K562 (cell line): Measurements from ENCODE around the gene MBNL1. TPM values are rescaled to one million over a fixed set of nuclear protein-coding genes. Genes with fewer than 3 reads are reported as not detected.

Experiments used
- CTBP1 ChIP-seq: fragments of 450-650 bp; IDR thresholded peaks from 2 replicates; pipeline ENCODE4 v1.6.1; 2016; ENCODE audit warnings: borderline replicate concordance
- DACH1 ChIP-seq: fragments of 450-650 bp; IDR thresholded peaks from 2 replicates; pipeline ENCODE4 v1.6.1; 2018; ENCODE audit not compliant: partially characterized antibody
- ERF ChIP-seq: fragments of 450-650 bp; formaldehyde crosslinking; IDR thresholded peaks from 2 replicates; pipeline ENCODE4 v1.4.0; 2020; ENCODE audit warnings: mild to moderate bottlenecking, mixed read lengths
- HIVEP1 ChIP-seq: fragments of 250-450 bp; sonication (Bioruptor Pico); IDR thresholded peaks from 2 replicates; pipeline ENCODE4 v1.4.0; 2020; ENCODE audit warnings: mild to moderate bottlenecking
- IFI16 ChIP-seq: fragments of 250-450 bp; sonication (Bioruptor Pico); IDR thresholded peaks from 2 replicates; pipeline ENCODE4 v2.1.2; 2022; ENCODE audit warnings: mild to moderate bottlenecking, inconsistent platforms
- MAZ ChIP-seq, 2 experiments: fragments of 450-650 bp in 1 of 2; sonication (generic) in 1 of 2; formaldehyde crosslinking; IDR thresholded peaks in 1 of 2; conservative IDR thresholded peaks in 1 of 2; 2 replicates each; pipeline versions ENCODE4 v1.4.0 to v1.5.0; 2020; ENCODE audit warnings: mild to moderate bottlenecking in 1 of 2, missing genetic modification reagents in 1 of 2
- SP2 ChIP-seq: IDR thresholded peaks from 2 replicates; pipeline ENCODE4 v1.6.1; 2011; ENCODE audit warnings: mild to moderate bottlenecking, low read depth, low read length, moderate library complexity; ENCODE audit not compliant: poor library complexity, severe bottlenecking; ENCODE audit errors: extremely low read depth
- polyA plus RNA-seq, 8 experiments: library from polyadenylated mRNA; depleted of rRNA in 4 of 8; stranded (reverse) in 5 of 8; unstranded in 3 of 8; fragments of >200 nt; fragmentation: Nextera tagmentation in 2 of 8; fragmentation: Illumina TruSeq in 1 of 8; extraction: Ambion mirVana in 2 of 8; extraction: Trizol in 1 of 8; gene quantifications; 2 replicates each; pipeline versions ENCODE4 v1.2.1 to v1.2.3, GENCODE V29; 2011 to 2014; ENCODE audit warnings: inconsistent platforms in 1 of 8, missing spikeins in 1 of 8
- total RNA-seq, 7 experiments: library from RNA; depleted of rRNA in 6 of 7; stranded (reverse); fragments of >200 nt in 6 of 7; fragmentation: Illumina TruSeq in 2 of 7; extraction: Trizol in 2 of 7; gene quantifications; 2 replicates each; pipeline versions ENCODE4 v1.2.1 to v1.2.3, GENCODE V29; 2011 to 2021; ENCODE audit warnings: low replicate concordance in 1 of 7
- TF ChIP-seq, protein P1 (sequence below): sonication (generic); IDR thresholded peaks from 2 replicates; pipeline ENCODE4 v1.6.1; 2016
- TF ChIP-seq, protein P2 (sequence below): fragments of 450-650 bp; formaldehyde crosslinking; IDR thresholded peaks from 2 replicates; pipeline ENCODE4 v1.4.0; 2020; ENCODE audit warnings: mild to moderate bottlenecking, mixed read lengths
- TF ChIP-seq, protein P3 (sequence below), 2 experiments: fragments of 450-650 bp; IDR thresholded peaks; 2 replicates each; pipeline ENCODE4 v1.6.1; 2016; ENCODE audit warnings: mild to moderate bottlenecking in 2 of 2, borderline replicate concordance in 1 of 2, low read depth in 1 of 2, moderate library complexity in 1 of 2
- TF ChIP-seq, protein P4 (sequence below), 2 experiments: fragments of 450-650 bp in 1 of 2; sonication (generic) in 1 of 2; formaldehyde crosslinking in 1 of 2; IDR thresholded peaks in 1 of 2; conservative IDR thresholded peaks in 1 of 2; 2 replicates each; pipeline versions ENCODE4 v1.6.1 to v1.8.1; 2016 to 2023; ENCODE audit warnings: mild to moderate bottlenecking in 2 of 2, moderate library complexity in 2 of 2, inconsistent platforms in 1 of 2, missing genetic modification reagents in 1 of 2
- TF ChIP-seq, protein P5 (sequence below): sonication (generic); formaldehyde crosslinking; IDR thresholded peaks from 2 replicates; pipeline ENCODE4 v1.8.0; 2022; ENCODE audit warnings: mild to moderate bottlenecking, missing genetic modification reagents, borderline replicate concordance

MBNL1 gene
- total and polyA plus RNA-seq, 9 of the 15 experiments (the other 6 are each of a cell fraction or from before 2014, with no cell fraction given), result 70.3 to 243 (median 220) TPM

DNA sequence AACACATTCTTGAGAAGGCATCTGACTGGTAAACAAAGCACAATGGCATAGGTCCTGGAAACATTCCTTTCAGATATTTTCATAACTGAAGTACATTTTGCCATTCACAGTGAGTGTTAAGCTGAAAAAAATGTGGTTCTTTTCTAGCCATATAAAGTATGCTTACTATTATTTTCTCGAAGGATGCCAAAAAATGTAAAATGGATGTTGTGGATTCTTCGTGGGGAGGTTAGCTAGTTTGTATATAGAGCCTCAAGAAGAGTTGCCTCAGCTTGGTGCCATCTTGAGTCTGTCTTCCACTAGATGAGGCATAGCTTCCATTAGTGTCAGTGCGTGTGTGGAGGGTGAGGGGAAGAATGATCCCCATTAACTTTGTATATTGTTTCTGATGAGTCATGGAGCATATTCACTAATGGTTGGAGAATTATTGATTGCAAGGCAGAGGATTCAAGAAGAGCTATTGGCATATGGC is 4.1 kb downstream of the MBNL1 start (continued):
- TF ChIP-seq, protein P1, sequence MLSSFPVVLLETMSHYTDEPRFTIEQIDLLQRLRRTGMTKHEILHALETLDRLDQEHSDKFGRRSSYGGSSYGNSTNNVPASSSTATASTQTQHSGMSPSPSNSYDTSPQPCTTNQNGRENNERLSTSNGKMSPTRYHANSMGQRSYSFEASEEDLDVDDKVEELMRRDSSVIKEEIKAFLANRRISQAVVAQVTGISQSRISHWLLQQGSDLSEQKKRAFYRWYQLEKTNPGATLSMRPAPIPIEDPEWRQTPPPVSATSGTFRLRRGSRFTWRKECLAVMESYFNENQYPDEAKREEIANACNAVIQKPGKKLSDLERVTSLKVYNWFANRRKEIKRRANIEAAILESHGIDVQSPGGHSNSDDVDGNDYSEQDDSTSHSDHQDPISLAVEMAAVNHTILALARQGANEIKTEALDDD, result 0 out of 2 replicates have a peak, but pooled peaks have one; percentile 29
- TF ChIP-seq, protein P2, sequence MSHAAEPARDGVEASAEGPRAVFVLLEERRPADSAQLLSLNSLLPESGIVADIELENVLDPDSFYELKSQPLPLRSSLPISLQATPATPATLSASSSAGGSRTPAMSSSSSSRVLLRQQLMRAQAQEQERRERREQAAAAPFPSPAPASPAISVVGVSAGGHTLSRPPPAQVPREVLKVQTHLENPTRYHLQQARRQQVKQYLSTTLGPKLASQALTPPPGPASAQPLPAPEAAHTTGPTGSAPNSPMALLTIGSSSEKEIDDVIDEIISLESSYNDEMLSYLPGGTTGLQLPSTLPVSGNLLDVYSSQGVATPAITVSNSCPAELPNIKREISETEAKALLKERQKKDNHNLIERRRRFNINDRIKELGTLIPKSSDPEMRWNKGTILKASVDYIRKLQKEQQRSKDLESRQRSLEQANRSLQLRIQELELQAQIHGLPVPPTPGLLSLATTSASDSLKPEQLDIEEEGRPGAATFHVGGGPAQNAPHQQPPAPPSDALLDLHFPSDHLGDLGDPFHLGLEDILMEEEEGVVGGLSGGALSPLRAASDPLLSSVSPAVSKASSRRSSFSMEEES (CRISPR knock-in tag), result no peak
- no peak for TF ChIP-seq ERF (CRISPR knock-in tag)
- TF ChIP-seq, protein P3, sequence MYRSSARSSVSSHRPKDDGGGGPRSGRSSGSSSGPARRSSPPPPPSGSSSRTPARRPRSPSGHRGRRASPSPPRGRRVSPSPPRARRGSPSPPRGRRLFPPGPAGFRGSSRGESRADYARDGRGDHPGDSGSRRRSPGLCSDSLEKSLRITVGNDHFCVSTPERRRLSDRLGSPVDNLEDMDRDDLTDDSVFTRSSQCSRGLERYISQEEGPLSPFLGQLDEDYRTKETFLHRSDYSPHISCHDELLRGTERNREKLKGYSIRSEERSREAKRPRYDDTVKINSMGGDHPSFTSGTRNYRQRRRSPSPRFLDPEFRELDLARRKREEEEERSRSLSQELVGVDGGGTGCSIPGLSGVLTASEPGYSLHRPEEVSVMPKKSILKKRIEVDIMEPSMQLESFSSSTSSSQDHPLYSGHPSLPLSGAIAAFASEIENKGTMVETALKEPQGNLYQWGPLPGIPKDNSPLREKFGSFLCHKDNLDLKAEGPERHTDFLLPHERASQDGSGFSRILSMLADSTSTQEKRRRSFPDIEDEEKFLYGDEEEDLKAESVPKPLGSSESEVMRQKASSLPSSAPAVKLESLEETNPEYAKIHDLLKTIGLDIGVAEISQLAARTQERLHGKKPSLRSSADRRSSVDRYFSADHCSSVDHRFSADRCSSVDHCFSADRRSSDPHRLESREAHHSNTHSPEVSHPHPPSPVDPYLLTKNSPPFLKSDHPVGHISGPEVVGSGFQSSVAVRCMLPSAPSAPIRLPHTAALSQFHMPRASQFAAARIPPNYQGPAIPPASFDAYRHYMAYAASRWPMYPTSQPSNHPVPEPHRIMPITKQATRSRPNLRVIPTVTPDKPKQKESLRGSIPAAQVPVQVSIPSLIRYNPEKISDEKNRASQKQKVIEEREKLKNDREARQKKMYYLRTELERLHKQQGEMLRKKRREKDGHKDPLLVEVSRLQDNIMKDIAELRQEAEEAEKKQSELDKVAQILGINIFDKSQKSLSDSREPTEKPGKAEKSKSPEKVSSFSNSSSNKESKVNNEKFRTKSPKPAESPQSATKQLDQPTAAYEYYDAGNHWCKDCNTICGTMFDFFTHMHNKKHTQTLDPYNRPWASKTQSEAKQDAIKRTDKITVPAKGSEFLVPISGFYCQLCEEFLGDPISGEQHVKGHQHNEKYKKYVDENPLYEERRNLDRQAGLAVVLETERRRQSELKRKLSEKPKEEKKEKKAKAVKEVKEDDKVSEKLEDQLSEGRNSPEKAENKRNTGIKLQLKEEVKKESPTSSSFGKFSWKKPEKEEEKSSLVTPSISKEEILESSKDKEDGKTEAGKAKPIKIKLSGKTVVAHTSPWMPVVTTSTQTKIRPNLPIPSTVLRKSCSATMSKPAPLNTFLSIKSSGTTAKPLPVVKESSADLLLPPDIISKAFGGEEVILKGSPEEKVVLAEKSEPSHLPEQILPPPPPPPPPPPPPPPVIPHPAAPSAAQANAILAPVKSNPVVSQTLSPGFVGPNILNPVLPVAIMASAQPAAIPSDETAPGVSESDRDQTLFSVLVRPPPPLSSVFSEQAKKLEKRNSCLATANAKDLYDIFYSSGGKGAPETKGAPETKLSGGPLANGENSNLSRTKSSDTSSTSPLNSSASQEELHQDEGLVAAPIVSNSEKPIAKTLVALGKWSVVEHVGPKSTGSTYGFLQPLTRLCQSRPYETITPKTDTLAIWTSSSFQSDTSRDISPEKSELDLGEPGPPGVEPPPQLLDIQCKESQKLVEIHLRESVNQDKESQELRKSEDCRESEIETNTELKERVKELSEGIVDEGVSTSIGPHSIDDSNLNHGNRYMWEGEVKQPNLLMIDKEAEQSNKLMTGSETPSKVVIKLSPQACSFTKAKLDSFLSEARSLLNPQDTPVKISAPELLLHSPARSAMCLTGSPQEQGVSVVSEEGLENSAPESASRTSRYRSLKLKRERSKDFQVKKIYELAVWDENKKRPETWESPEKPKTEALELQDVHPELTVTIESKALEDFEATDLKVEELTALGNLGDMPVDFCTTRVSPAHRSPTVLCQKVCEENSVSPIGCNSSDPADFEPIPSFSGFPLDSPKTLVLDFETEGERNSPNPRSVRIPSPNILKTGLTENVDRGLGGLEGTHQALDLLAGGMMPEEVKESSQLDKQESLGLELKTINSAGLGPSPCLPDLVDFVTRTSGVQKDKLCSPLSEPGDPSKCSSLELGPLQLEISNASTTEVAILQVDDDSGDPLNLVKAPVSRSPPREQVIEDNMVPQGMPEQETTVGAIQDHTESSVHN (IDR thresholded peaks at IDR 0.05; ENCODE audit: borderline replicate concordance in 1 of 2, low read depth in 1 of 2), result no peak
- TF ChIP-seq SP2, result no peak
- no peak for TF ChIP-seq CTBP1
- TF ChIP-seq MAZ (CRISPR knock-in tag; conservative IDR thresholded peaks at IDR 0.05 in 1 of 2, IDR thresholded peaks at IDR 0.05 in 1 of 2), result no peak
- TF ChIP-seq, protein P4, sequence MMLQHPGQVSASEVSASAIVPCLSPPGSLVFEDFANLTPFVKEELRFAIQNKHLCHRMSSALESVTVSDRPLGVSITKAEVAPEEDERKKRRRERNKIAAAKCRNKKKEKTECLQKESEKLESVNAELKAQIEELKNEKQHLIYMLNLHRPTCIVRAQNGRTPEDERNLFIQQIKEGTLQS (IDR thresholded peaks at IDR 0.05), result peak; percentile 80
- TF ChIP-seq, protein P4 (CRISPR knock-in tag; conservative IDR thresholded peaks at IDR 0.05), result no peak
- TF ChIP-seq, protein P5, sequence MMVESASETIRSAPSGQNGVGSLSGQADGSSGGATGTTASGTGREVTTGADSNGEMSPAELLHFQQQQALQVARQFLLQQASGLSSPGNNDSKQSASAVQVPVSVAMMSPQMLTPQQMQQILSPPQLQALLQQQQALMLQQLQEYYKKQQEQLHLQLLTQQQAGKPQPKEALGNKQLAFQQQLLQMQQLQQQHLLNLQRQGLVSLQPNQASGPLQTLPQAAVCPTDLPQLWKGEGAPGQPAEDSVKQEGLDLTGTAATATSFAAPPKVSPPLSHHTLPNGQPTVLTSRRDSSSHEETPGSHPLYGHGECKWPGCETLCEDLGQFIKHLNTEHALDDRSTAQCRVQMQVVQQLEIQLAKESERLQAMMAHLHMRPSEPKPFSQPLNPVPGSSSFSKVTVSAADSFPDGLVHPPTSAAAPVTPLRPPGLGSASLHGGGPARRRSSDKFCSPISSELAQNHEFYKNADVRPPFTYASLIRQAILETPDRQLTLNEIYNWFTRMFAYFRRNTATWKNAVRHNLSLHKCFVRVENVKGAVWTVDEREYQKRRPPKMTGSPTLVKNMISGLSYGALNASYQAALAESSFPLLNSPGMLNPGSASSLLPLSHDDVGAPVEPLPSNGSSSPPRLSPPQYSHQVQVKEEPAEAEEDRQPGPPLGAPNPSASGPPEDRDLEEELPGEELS, result no peak
- TF ChIP-seq DACH1, result peak; percentile 46
- TF ChIP-seq IFI16 (CRISPR knock-in tag), result no peak
- TF ChIP-seq HIVEP1 (CRISPR knock-in tag), result no peak
